NT2/D1 (cell line): Measurements from ENCODE around the gene IDS.

ENCODE experiments used
- DNase-seq: peaks from one replicate; pipeline ENCODE4 v3.0.0-alpha.2; 2011; ENCODE audit warnings: low read depth, low spot score
- H3K27me3 ChIP-seq: 2 replicates; pipeline ENCODE4 v1.6.0; 2011; ENCODE audit warnings: mild to moderate bottlenecking; ENCODE audit not compliant: insufficient read length, insufficient read depth
- H3K36me3 ChIP-seq: 2 replicates; pipeline ENCODE4 v1.6.1; 2011; ENCODE audit warnings: mild to moderate bottlenecking, low read length, mixed read lengths; ENCODE audit not compliant: insufficient read depth, insufficient read length
- H3K4me1 ChIP-seq: 2 replicates; pipeline ENCODE4 v1.5.1; 2011; ENCODE audit not compliant: insufficient read depth, insufficient read length
- H3K4me3 ChIP-seq: 2 replicates; pipeline ENCODE4 v1.5.1; 2011; ENCODE audit warnings: low read depth; ENCODE audit not compliant: insufficient read length
- H3K9ac ChIP-seq: 2 replicates; pipeline ENCODE4 v1.6.0; 2011; ENCODE audit warnings: low read depth; ENCODE audit not compliant: insufficient read length
- H3K9me3 ChIP-seq: 2 replicates; pipeline ENCODE4 v1.5.1; 2011; ENCODE audit warnings: mild to moderate bottlenecking, low read length; ENCODE audit not compliant: insufficient read depth
- SUZ12 ChIP-seq: IDR thresholded peaks from 2 replicates; pipeline ENCODE4 v1.6.1; 2011; ENCODE audit not compliant: insufficient read length, insufficient read depth; ENCODE audit errors: extremely low read depth
- YY1 ChIP-seq: IDR thresholded peaks from 2 replicates; pipeline ENCODE4 v1.6.1; 2011; ENCODE audit not compliant: insufficient read length, insufficient read depth
- ZNF274 ChIP-seq: IDR thresholded peaks from 2 replicates; pipeline ENCODE4 v1.6.1; 2011; ENCODE audit warnings: mild to moderate bottlenecking, low read depth, low read length

The IDS gene

GRCh38 chrX:149471397-149471796, 33.7 kb downstream of the IDS start:
- TF ChIP-seq SUZ12, result no peak
- TF ChIP-seq ZNF274, result no peak
- TF ChIP-seq YY1, result no peak
- H3K27me3 ChIP-seq, result no peaks in the 10 kb centered on the region
- H3K36me3 ChIP-seq, result no peaks in the 10 kb centered on the region
- H3K9ac ChIP-seq, result no peak overlapping the region
- H3K4me3 ChIP-seq, result no peak overlapping the region
- DNase-seq, result no peak
- H3K4me1 ChIP-seq, result no peaks in the 10 kb centered on the region
- H3K9me3 ChIP-seq, result no peaks in the 10 kb centered on the region

- Histone ChIP-seq H3K9ac (no peak overlapping the region), H3K4me1 (no peaks in the 10 kb centered on the region), H3K36me3 (no peaks in the 10 kb centered on the region), H3K9me3 (no peaks in the 10 kb centered on the region), H3K4me3 (no peak overlapping the region), H3K27me3 (no peaks in the 10 kb centered on the region)
- peak; percentile 66 for DNase-seq
- TF ChIP-seq ZNF274 (no peak), SUZ12 (no peak), YY1 (no peak)
Observed at GRCh38 chrX:149470955-149471354, 34.2 kb downstream of the IDS start.

GRCh38 chrX:149469406-149469805, 35.7 kb downstream of the IDS start:
- H3K27me3 ChIP-seq, result no peaks in the 10 kb centered on the region
- no peaks in the 10 kb centered on the region for H3K9me3 ChIP-seq
- DNase-seq, result no peak
- no peak overlapping the region for H3K4me3 ChIP-seq
- no peak for TF ChIP-seq ZNF274
- no peak for TF ChIP-seq SUZ12
- no peak for TF ChIP-seq YY1
- no peaks in the 10 kb centered on the region for H3K4me1 ChIP-seq
- H3K9ac ChIP-seq, result no peak overlapping the region
- H3K36me3 ChIP-seq, result no peaks in the 10 kb centered on the region

GRCh38 chrX:149467920-149468319, 37.2 kb downstream of the IDS start:
- DNase-seq, result no peak
- Histone ChIP-seq H3K36me3 (no peaks in the 10 kb centered on the region), H3K9ac (no peak overlapping the region), H3K4me3 (no peak overlapping the region), H3K9me3 (peaks cover 8% of the 10 kb centered on the region; the same call in 1 of the 2 replicates), H3K4me1 (no peaks in the 10 kb centered on the region), H3K27me3 (no peaks in the 10 kb centered on the region)
- no peak for TF ChIP-seq ZNF274
- TF ChIP-seq SUZ12, result no peak
- TF ChIP-seq YY1, result no peak

- Histone ChIP-seq H3K4me3 (no peak overlapping the region), H3K9ac (no peak overlapping the region), H3K36me3 (no peaks in the 10 kb centered on the region), H3K27me3 (no peaks in the 10 kb centered on the region), H3K4me1 (no peaks in the 10 kb centered on the region), H3K9me3 (peaks cover 8% of the 10 kb centered on the region; the same call in 1 of the 2 replicates)
- TF ChIP-seq YY1, result no peak
- TF ChIP-seq SUZ12, result no peak
- TF ChIP-seq ZNF274, result no peak
- no peak for DNase-seq
Observed at GRCh38 chrX:149467461-149467860, 37.6 kb downstream of the IDS start.

GRCh38 chrX:149462849-149463248, 42.3 kb downstream of the IDS start:
- no peak for DNase-seq
- no peaks in the 10 kb centered on the region for H3K4me1 ChIP-seq
- TF ChIP-seq SUZ12 (no peak), ZNF274 (no peak), YY1 (no peak)
- H3K9me3 ChIP-seq, result peaks cover 8% of the 10 kb centered on the region; the same call in 1 of the 2 replicates
- H3K27me3 ChIP-seq, result no peaks in the 10 kb centered on the region
- no peaks in the 10 kb centered on the region for H3K36me3 ChIP-seq
- H3K9ac ChIP-seq, result no peak overlapping the region
- H3K4me3 ChIP-seq, result no peak overlapping the region

- Histone ChIP-seq H3K36me3 (no peaks in the 10 kb centered on the region), H3K9me3 (peaks cover 8% of the 10 kb centered on the region; the same call in 1 of the 2 replicates), H3K27me3 (no peaks in the 10 kb centered on the region), H3K9ac (no peak overlapping the region), H3K4me3 (no peak overlapping the region), H3K4me1 (no peaks in the 10 kb centered on the region)
- no peak for DNase-seq
- TF ChIP-seq YY1 (no peak), ZNF274 (no peak), SUZ12 (no peak)
Observed at GRCh38 chrX:149461746-149462145, 43.4 kb downstream of the IDS start.

- Histone ChIP-seq H3K36me3 (no peaks in the 10 kb centered on the region), H3K9ac (no peak overlapping the region), H3K9me3 (peaks cover 2% of the 10 kb centered on the region; the same call in 1 of the 2 replicates), H3K4me3 (no peak overlapping the region), H3K4me1 (no peaks in the 10 kb centered on the region), H3K27me3 (no peaks in the 10 kb centered on the region)
- no peak for TF ChIP-seq ZNF274
- TF ChIP-seq YY1, result no peak
- TF ChIP-seq SUZ12, result no peak
- no peak for DNase-seq
Observed at GRCh38 chrX:149458586-149458985, 46.5 kb downstream of the IDS start.
